CD4-positive, alpha-beta T cell (primary cell): ENCODE data around the gene RETREG1. TPM values are rescaled to one million over a fixed set of nuclear protein-coding genes. Genes with fewer than 3 reads are reported as not detected.

Experiments
- ATAC-seq: fragments of 200-7000 bp; cut with Tn5 transposase; one replicate; pipeline ENCODE4 v1.10.0; 2022; ENCODE audit warnings: mild to moderate bottlenecking; ENCODE audit not compliant: poor library complexity
- CTCF ChIA-PET: fragments of 350-600 bp; sonication (Branson Sonifier 250); formaldehyde crosslinking; loops from one replicate; lab custom pipeline; 2021; ENCODE audit warnings: antibody characterized with exemption, inconsistent platforms; lab: Charles Lee
- POLR2A ChIA-PET: fragments of 350-600 bp; sonication (Branson Sonifier 250); formaldehyde crosslinking; loops from one replicate; lab custom pipeline; 2021; ENCODE audit warnings: antibody characterized with exemption, inconsistent platforms; lab: Charles Lee
- DNase-seq, 14 experiments: peaks; one replicate each; pipeline ENCODE4 v3.0.0-alpha.2; 2013 to 2020; ENCODE audit warnings: mixed read lengths in 2 of 14
- H3K27ac ChIP-seq, 2 donors: one replicate each; pipeline versions ENCODE4 v1.5.1 to v1.7.0; 2013; ENCODE audit warnings: low read length in 2 of 2, low read depth in 1 of 2, mild to moderate bottlenecking in 1 of 2
- H3K27me3 ChIP-seq, 2 experiments: 1 replicate in 1 of 2; 2 replicates in 1 of 2; pipeline versions ENCODE4 v1.6.1 to v1.7.0; 2013; ENCODE audit warnings: low read length in 2 of 2, control low read depth in 1 of 2, mild to moderate bottlenecking in 1 of 2, moderate library complexity in 1 of 2; ENCODE audit not compliant: insufficient read depth in 2 of 2, control insufficient read depth in 1 of 2
- H3K36me3 ChIP-seq: one replicate; pipeline ENCODE4 v1.6.1; 2013; ENCODE audit warnings: low read length, control low read depth; ENCODE audit not compliant: insufficient read depth
- H3K4me1 ChIP-seq: one replicate; pipeline ENCODE4 v1.6.1; 2013; ENCODE audit warnings: low read length, control low read depth; ENCODE audit not compliant: insufficient read depth
- H3K4me3 ChIP-seq: one replicate; pipeline ENCODE4 v1.5.1; 2013; ENCODE audit warnings: mild to moderate bottlenecking, low read length, moderate library complexity
- H3K9me3 ChIP-seq, 2 experiments: 1 replicate in 1 of 2; 2 replicates in 1 of 2; pipeline versions ENCODE4 v1.6.1 to v1.7.0; 2013; ENCODE audit warnings: low read length in 2 of 2, mild to moderate bottlenecking in 2 of 2, control low read depth in 1 of 2, moderate library complexity in 1 of 2; ENCODE audit not compliant: control insufficient read depth in 1 of 2, insufficient read depth in 1 of 2
- H3K27ac Mint-ChIP-seq: one replicate; pipeline ENCODE4 v1.8.0; 2020; ENCODE audit warnings: mixed read lengths
- H3K27me3 Mint-ChIP-seq: one replicate; pipeline ENCODE4 v1.8.0; 2021; ENCODE audit warnings: mixed read lengths
- H3K36me3 Mint-ChIP-seq: one replicate; pipeline ENCODE4 v1.8.0; 2021; ENCODE audit warnings: low read depth, mixed read lengths
- H3K4me1 Mint-ChIP-seq: one replicate; pipeline ENCODE4 v1.8.0; 2021; ENCODE audit warnings: low read depth, mixed read lengths
- H3K4me3 Mint-ChIP-seq: one replicate; pipeline ENCODE4 v1.8.0; 2020; ENCODE audit warnings: mild to moderate bottlenecking, mixed read lengths
- H3K9me3 Mint-ChIP-seq: one replicate; pipeline ENCODE4 v1.8.0; 2020; ENCODE audit warnings: mixed read lengths
- CTCF ChIP-seq: fragments of 200-600 bp; IDR thresholded peaks from one replicate; pipeline ENCODE4 v1.8.0; 2022; ENCODE audit warnings: antibody characterized with exemption, mild to moderate bottlenecking
- intact Hi-C, 2 experiments: fragments of 100-400 bp; cut with DNase I in 1 of 2; cut with micrococcal nuclease in 1 of 2; formaldehyde crosslinking; loops; one replicate each; pipeline versions ENCODE4 v1.15.1 to v1.9.0; 2023 to 2025; cut with DNase I, micrococcal nuclease
- total RNA-seq, 174 experiments: library from RNA in 2 of 174; stranded (reverse) in 2 of 174; gene quantifications; one replicate each; pipeline ENCODE4 v1.2.3 and lab custom pipeline; 2021 to 2026

Gene RETREG1
- total RNA-seq, 2 experiments from 2014 or later, result 68.9 to 69.7 TPM

- Mint-ChIP-seq H3K4me1 (peaks cover 57% of the 10 kb centered on the region), H3K27ac (no peak overlapping the region)
- intact Hi-C loops, result loop anchor here in 1 of 2 experiments (5.0 kb wide), 1 partner anchor 65 kb away; no protein-coding TSS in a partner anchor
These were observed 129.3 kb downstream of the RETREG1 start for GRCh38 chr5:16487456-16487855.

GRCh38 chr5:16486711-16487111, 130.1 kb downstream of the RETREG1 start:
- no peak overlapping the region for H3K27ac ChIP-seq
- H3K4me1 ChIP-seq, result no peaks in the 10 kb centered on the region
- DNase-seq, result no peak
- peaks cover 50% of the 10 kb centered on the region for H3K4me1 Mint-ChIP-seq
- H3K9me3 Mint-ChIP-seq, result no peaks in the 10 kb centered on the region
- H3K27me3 Mint-ChIP-seq, result no peaks in the 10 kb centered on the region
- H3K9me3 ChIP-seq, result no peaks in the 10 kb centered on the region
- POLR2A ChIA-PET, result no interaction called here
- no peak overlapping the region for H3K27ac Mint-ChIP-seq
- intact Hi-C loops, result loop anchor here in 1 of 2 experiments (5.0 kb wide), 1 partner anchor 66 kb away; no protein-coding TSS in a partner anchor
- peaks cover 10% of the 10 kb centered on the region for H3K36me3 Mint-ChIP-seq
- no peak overlapping the region for H3K4me3 Mint-ChIP-seq
- no peak for ATAC-seq
- CTCF ChIA-PET, result no interaction called here
- H3K36me3 ChIP-seq, result no peaks in the 10 kb centered on the region
- H3K4me3 ChIP-seq, result no peak overlapping the region
- no peak for TF ChIP-seq CTCF
- H3K27me3 ChIP-seq, result no peaks in the 10 kb centered on the region

More at GRCh38 chr5:16487456-16487855, 129.3 kb downstream of the RETREG1 start:
- TF ChIP-seq CTCF, result no peak
- ATAC-seq (no peak), DNase-seq (no peak)
- ChIA-PET POLR2A (no interaction called here), CTCF (no interaction called here)
- peaks cover 8% of the 10 kb centered on the region for H3K36me3 Mint-ChIP-seq
- no peaks in the 10 kb centered on the region for H3K27me3 ChIP-seq
- no peaks in the 10 kb centered on the region for H3K36me3 ChIP-seq
- no peak overlapping the region for H3K4me3 Mint-ChIP-seq
- no peaks in the 10 kb centered on the region for H3K4me1 ChIP-seq
- no peaks in the 10 kb centered on the region for H3K9me3 ChIP-seq
- no peak overlapping the region for H3K4me3 ChIP-seq
- H3K27me3 Mint-ChIP-seq, result no peaks in the 10 kb centered on the region
- no peaks in the 10 kb centered on the region for H3K9me3 Mint-ChIP-seq
- no peak overlapping the region for H3K27ac ChIP-seq

GRCh38 chr5:16485656-16486055, 131.1 kb downstream of the RETREG1 start:
- H3K9me3 Mint-ChIP-seq, result no peaks in the 10 kb centered on the region
- TF ChIP-seq CTCF, result no peak
- Histone ChIP-seq H3K4me1 (no peaks in the 10 kb centered on the region), H3K36me3 (no peaks in the 10 kb centered on the region), H3K27ac (no peak overlapping the region), H3K4me3 (no peak overlapping the region), H3K9me3 (no peaks in the 10 kb centered on the region), H3K27me3 (no peaks in the 10 kb centered on the region)
- DNase-seq (no peak), ATAC-seq (no peak)
- ChIA-PET POLR2A (no interaction called here), CTCF (no interaction called here)
- peaks cover 21% of the 10 kb centered on the region for H3K36me3 Mint-ChIP-seq
- intact Hi-C loops, result loop anchor here in 1 of 2 experiments (5.0 kb wide), 1 partner anchor 67 kb away; no protein-coding TSS in a partner anchor
- H3K4me3 Mint-ChIP-seq, result no peak overlapping the region
- no peak overlapping the region for H3K27ac Mint-ChIP-seq
- no peaks in the 10 kb centered on the region for H3K27me3 Mint-ChIP-seq
- H3K4me1 Mint-ChIP-seq, result peaks cover 39% of the 10 kb centered on the region
